Fibroblast of villous mesenchyme (primary cell): ENCODE results near the gene COLEC11. TPM values are rescaled to one million over a fixed set of nuclear protein-coding genes. Genes with fewer than 3 reads are reported as not detected.

Experiments
- DNase-seq: peaks from one replicate; pipeline ENCODE4 v3.0.0-alpha.2; 2010; ENCODE audit warnings: low read depth
- H3K4me3 ChIP-seq: 2 replicates; pipeline ENCODE4 v1.5.1; 2011; ENCODE audit warnings: low read depth, mild to moderate bottlenecking, low read length
- CTCF ChIP-seq: IDR thresholded peaks from 2 replicates; pipeline ENCODE4 v1.5.1; 2012; ENCODE audit warnings: low read depth, mild to moderate bottlenecking, low read length; ENCODE audit not compliant: insufficient read depth
- total RNA-seq: library from RNA; depleted of rRNA; stranded (reverse); fragments of >200 nt; gene quantifications from 2 replicates; pipeline ENCODE4 v1.2.3, GENCODE V29; 2012

The COLEC11 gene
- total RNA-seq, 1 donor = 0.43 TPM

- DNase-seq = no peak
- H3K4me3 ChIP-seq = no peak overlapping the region
- no peak for TF ChIP-seq CTCF
Observed at GRCh38 chr2:3637692-3638455, 43.0 kb downstream of the COLEC11 start.

- no peak for DNase-seq
- no peak overlapping the region for H3K4me3 ChIP-seq
- no peak for TF ChIP-seq CTCF
Observed at GRCh38 chr2:3638456-3638810, 43.5 kb downstream of the COLEC11 start.

- TF ChIP-seq CTCF = no peak
Observed at GRCh38 chr2:3639015-3639630, 44.2 kb downstream of the COLEC11 start.

GRCh38 chr2:3639653-3640052, 44.7 kb downstream of the COLEC11 start:
- TF ChIP-seq CTCF = no peak
- H3K4me3 ChIP-seq = no peak overlapping the region
- DNase-seq = no peak

More at GRCh38 chr2:3639015-3639630, 44.2 kb downstream of the COLEC11 start:
- no peak for DNase-seq
- H3K4me3 ChIP-seq = no peak overlapping the region

GRCh38 chr2:3641181-3641580, 46.3 kb downstream of the COLEC11 start:
- TF ChIP-seq CTCF = no peak
- no peak for DNase-seq
- H3K4me3 ChIP-seq = no peak overlapping the region

GRCh38 chr2:3641841-3642421, 47.0 kb downstream of the COLEC11 start:
- no peak for TF ChIP-seq CTCF
- H3K4me3 ChIP-seq = no peak overlapping the region
- no peak for DNase-seq
